Thoracic aorta (tissue), 2 donors: ENCODE results near the gene DNM2. TPM values are rescaled to one million over a fixed set of nuclear protein-coding genes. Genes with fewer than 3 reads are reported as not detected.

Experiments used
- ATAC-seq: fragments of 150-250 bp; one replicate; pipeline ENCODE4 v1.8.0; 2017; ENCODE audit warnings: low read depth; ENCODE audit not compliant: insufficient number of reproducible peaks, low FRiP score
- DNase-seq: peaks from one replicate; pipeline ENCODE4 v3.0.0-alpha.2; 2020; ENCODE audit warnings: low spot score
- H3K27ac ChIP-seq, 2 donors: fragments of 200-600 bp; sonication (generic); 1 replicate in 1 of 2; 2 replicates in 1 of 2; pipeline ENCODE4 v1.5.1; 2016; ENCODE audit warnings: mild to moderate bottlenecking in 2 of 2, moderate library complexity in 2 of 2
- H3K27me3 ChIP-seq: fragments of 200-600 bp; sonication (generic); replicated peaks from 2 replicates; pipeline ENCODE4 v1.6.0; 2016; ENCODE audit warnings: mild to moderate bottlenecking; ENCODE audit not compliant: insufficient read depth
- H3K36me3 ChIP-seq: fragments of 200-600 bp; sonication (generic); one replicate; pipeline ENCODE4 v1.5.1; 2016
- H3K4me1 ChIP-seq, 2 donors: fragments of 200-600 bp; sonication (generic); 1 replicate in 1 of 2; 2 replicates in 1 of 2; pipeline versions ENCODE4 v1.5.1 to v1.6.0; 2016; ENCODE audit warnings: low read depth in 2 of 2, mild to moderate bottlenecking in 1 of 2; ENCODE audit not compliant: control insufficient read depth in 1 of 2
- H3K4me3 ChIP-seq: fragments of 200-600 bp; sonication (generic); 2 replicates; pipeline ENCODE4 v1.5.1; 2016; ENCODE audit warnings: mild to moderate bottlenecking
- H3K9me3 ChIP-seq: fragments of 200-600 bp; sonication (generic); 2 replicates; pipeline ENCODE4 v1.5.1; 2016
- CTCF ChIP-seq: fragments of 200-600 bp; sonication (generic); IDR thresholded peaks from one replicate; pipeline ENCODE4 v1.5.1; 2019; ENCODE audit warnings: antibody characterized with exemption
- total RNA-seq, 2 donors: library from RNA; depleted of rRNA; stranded (reverse); fragments of >200 nt; gene quantifications; one replicate each; pipeline versions ENCODE4 v1.1.0 to v1.2.3, GENCODE V29; 2016

The DNM2 gene
- total RNA-seq, 2 donors from 2014 or later: 153 to 195 TPM

- DNase-seq (no peak), ATAC-seq (no peak)
- H3K27ac ChIP-seq: no peak overlapping the region
- H3K9me3 ChIP-seq: no peaks in the 10 kb centered on the region
- peaks cover 87% of the 10 kb centered on the region for H3K36me3 ChIP-seq
- H3K27me3 ChIP-seq: no peaks in the 10 kb centered on the region
- H3K4me1 ChIP-seq: no peaks in the 10 kb centered on the region
- no peak for TF ChIP-seq CTCF
- no peak overlapping the region for H3K4me3 ChIP-seq
Observed at GRCh38 chr19:10682397-10683063, 35.3 kb upstream of the DNM2 start.

GRCh38 chr19:10683064-10683426 lies 34.8 kb upstream of the DNM2 start:
- no peak for TF ChIP-seq CTCF
- no peak for ATAC-seq
- Histone ChIP-seq H3K4me3 (no peak overlapping the region), H3K9me3 (no peaks in the 10 kb centered on the region), H3K4me1 (no peaks in the 10 kb centered on the region), H3K36me3 (peaks cover 87% of the 10 kb centered on the region), H3K27ac (no peak overlapping the region), H3K27me3 (no peaks in the 10 kb centered on the region)
- DNase-seq: no peak

- ATAC-seq (no peak), DNase-seq (no peak)
- no peak for TF ChIP-seq CTCF
- H3K27ac ChIP-seq: no peak overlapping the region
- H3K27me3 ChIP-seq: no peaks in the 10 kb centered on the region
- H3K4me3 ChIP-seq: no peak overlapping the region
- H3K4me1 ChIP-seq: no peaks in the 10 kb centered on the region
- H3K9me3 ChIP-seq: no peaks in the 10 kb centered on the region
- peaks cover 87% of the 10 kb centered on the region for H3K36me3 ChIP-seq
Observed at GRCh38 chr19:10683582-10683981, 34.3 kb upstream of the DNM2 start.

- DNase-seq (no peak), ATAC-seq (no peak)
- no peak overlapping the region for H3K4me3 ChIP-seq
- no peak for TF ChIP-seq CTCF
- no peaks in the 10 kb centered on the region for H3K4me1 ChIP-seq
- H3K9me3 ChIP-seq: no peaks in the 10 kb centered on the region
- H3K36me3 ChIP-seq: peaks cover 86% of the 10 kb centered on the region
- H3K27me3 ChIP-seq: no peaks in the 10 kb centered on the region
- no peak overlapping the region for H3K27ac ChIP-seq
Observed at GRCh38 chr19:10685210-10685609, 32.7 kb upstream of the DNM2 start.

- Histone ChIP-seq H3K4me1 (no peaks in the 10 kb centered on the region), H3K27ac (no peak overlapping the region), H3K9me3 (no peaks in the 10 kb centered on the region), H3K27me3 (no peaks in the 10 kb centered on the region), H3K4me3 (no peak overlapping the region), H3K36me3 (peaks cover 85% of the 10 kb centered on the region)
- no peak for TF ChIP-seq CTCF
- no peak for ATAC-seq
- no peak for DNase-seq
Observed at GRCh38 chr19:10686193-10686592, 31.7 kb upstream of the DNM2 start.
